Activated CD4-positive, alpha-beta memory T cell treated with anti-CD3 and anti-CD28 coated beads for 36 hours (primary cell): ENCODE data around the gene DDRGK1. TPM values are rescaled to one million over a fixed set of nuclear protein-coding genes. Genes with fewer than 3 reads are reported as not detected.

Experiments
- CTCF ChIA-PET: fragments of 350-600 bp; sonication (Branson Sonifier 250); formaldehyde crosslinking; loops from one replicate; lab custom pipeline; 2021; ENCODE audit warnings: antibody characterized with exemption, inconsistent platforms; lab: Charles Lee
- POLR2A ChIA-PET: fragments of 350-600 bp; sonication (Branson Sonifier 250); formaldehyde crosslinking; loops from one replicate; lab custom pipeline; 2021; ENCODE audit warnings: antibody characterized with exemption; lab: Charles Lee
- DNase-seq: peaks from one replicate; pipeline ENCODE4 v3.0.0-alpha.2; 2020
- H3K27ac Mint-ChIP-seq: one replicate; pipeline ENCODE4 v1.8.0; 2021; ENCODE audit warnings: mixed read lengths
- H3K27me3 Mint-ChIP-seq: one replicate; pipeline ENCODE4 v1.8.0; 2021; ENCODE audit warnings: mixed read lengths
- H3K36me3 Mint-ChIP-seq: one replicate; pipeline ENCODE4 v1.8.0; 2021; ENCODE audit warnings: mixed read lengths
- H3K4me1 Mint-ChIP-seq: one replicate; pipeline ENCODE4 v1.8.0; 2021; ENCODE audit warnings: low read depth, mixed read lengths
- H3K4me3 Mint-ChIP-seq: one replicate; pipeline ENCODE4 v1.8.0; 2021; ENCODE audit warnings: mild to moderate bottlenecking, mixed read lengths
- H3K9me3 Mint-ChIP-seq: one replicate; pipeline ENCODE4 v1.8.0; 2021; ENCODE audit warnings: mixed read lengths
- intact Hi-C: fragments of 100-400 bp; cut with micrococcal nuclease; formaldehyde crosslinking; loops from one replicate; pipeline ENCODE4 v1.15.1; 2023
- total RNA-seq, 2 experiments: library from RNA; stranded (reverse); gene quantifications; one replicate each; pipeline ENCODE4 v1.2.3, GENCODE V29; 2021

DDRGK1 gene
- total RNA-seq, 2 experiments from 2014 or later, result 72.1 to 76.8 TPM

DNA sequence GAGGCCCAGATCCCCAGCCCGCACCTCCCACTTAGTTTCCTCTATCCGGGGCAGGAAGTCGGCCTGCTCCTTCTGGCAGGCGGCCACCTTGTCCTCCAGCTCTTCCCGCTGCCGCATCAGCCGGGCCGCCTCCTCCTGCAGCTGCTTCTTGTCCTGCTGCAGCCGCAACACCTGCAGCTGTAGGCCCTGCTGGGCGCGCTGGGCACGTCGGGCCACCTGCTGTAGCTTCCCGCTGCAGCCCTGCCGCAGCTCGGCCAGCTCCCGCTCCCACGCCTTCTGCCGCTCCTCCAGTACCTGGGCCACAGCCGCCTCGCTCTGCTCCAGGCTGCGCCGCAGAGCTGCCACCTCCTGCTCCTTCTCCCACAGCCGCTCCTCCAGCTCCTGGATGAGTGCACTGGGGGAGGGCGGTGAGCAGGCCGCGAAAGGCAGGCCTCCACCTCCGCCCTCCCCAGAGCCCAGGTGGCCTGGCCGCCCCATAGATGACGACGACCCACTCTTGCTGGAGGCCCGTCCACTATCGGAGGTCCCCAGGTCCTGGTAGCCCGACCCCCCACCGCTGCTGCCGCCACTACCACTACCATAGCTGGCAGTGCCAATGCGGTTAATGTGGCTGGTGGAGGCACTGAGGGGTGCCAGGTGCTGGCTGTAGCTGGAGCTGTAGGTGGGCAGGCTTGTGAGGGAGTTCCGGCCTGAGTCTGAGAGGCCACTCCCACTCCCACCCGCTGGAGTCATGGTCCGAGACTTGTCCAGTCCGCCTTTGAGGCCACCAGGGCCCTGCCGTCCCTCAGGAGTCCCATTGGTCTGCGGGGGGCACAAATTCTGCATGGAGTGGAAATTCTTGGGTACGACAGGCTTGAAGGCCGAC lies 38.8 kb downstream of the DDRGK1 start:
- H3K27ac Mint-ChIP-seq, result no peak overlapping the region
- intact Hi-C loops, result no loop called here
- no peaks in the 10 kb centered on the region for H3K9me3 Mint-ChIP-seq
- H3K4me1 Mint-ChIP-seq, result peaks cover 5% of the 10 kb centered on the region
- H3K4me3 Mint-ChIP-seq, result no peak overlapping the region
- no peaks in the 10 kb centered on the region for H3K36me3 Mint-ChIP-seq
- H3K27me3 Mint-ChIP-seq, result peaks cover 15% of the 10 kb centered on the region
- no peak for DNase-seq
- ChIA-PET CTCF (no interaction called here), POLR2A (no interaction called here)

- Mint-ChIP-seq H3K36me3 (no peaks in the 10 kb centered on the region), H3K4me1 (peaks cover 6% of the 10 kb centered on the region), H3K9me3 (no peaks in the 10 kb centered on the region), H3K27ac (no peak overlapping the region), H3K4me3 (no peak overlapping the region), H3K27me3 (peaks cover 15% of the 10 kb centered on the region)
- intact Hi-C loops, result no loop called here
- POLR2A ChIA-PET, result no interaction called here
- DNase-seq, result no peak
- CTCF ChIA-PET, result no interaction called here
These were observed 39.6 kb downstream of the DDRGK1 start for GRCh38 chr20:3164763-3165410.

DNA sequence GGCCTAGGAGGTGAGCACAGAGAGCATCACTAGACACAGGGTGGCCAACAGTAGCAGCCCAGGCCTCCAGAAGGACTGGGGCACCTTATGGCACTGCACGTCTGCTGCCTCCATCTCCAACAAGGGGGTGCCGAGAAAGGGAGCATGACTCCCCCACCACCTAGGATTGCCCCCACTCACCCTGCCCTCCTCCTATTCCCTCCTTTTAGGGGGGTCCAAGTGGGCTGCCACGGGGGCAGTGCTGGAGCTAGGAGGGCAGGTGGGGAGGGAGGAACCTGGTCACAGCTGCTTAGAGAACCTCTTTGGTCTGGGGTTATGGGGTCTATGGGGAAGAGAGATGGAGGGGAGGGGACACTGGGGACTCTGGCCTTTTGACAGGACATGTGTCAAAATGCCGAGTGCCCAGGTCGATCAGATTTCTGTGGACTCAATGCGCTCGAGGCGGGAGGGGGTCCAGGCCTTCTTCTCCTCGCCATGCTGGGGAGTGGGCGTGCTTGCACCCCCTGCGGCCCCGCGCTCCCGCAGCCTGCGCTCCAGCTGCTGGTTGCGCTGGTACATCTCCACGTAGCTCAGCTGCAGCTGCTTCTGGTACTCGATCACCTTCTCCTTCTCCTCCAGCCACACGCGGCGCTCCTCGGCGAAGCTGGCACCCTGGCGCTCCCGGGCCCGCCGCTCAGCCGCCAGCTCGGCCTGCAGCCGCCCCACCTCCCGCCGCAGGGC lies 40.3 kb downstream of the DDRGK1 start:
- ChIA-PET POLR2A (no interaction called here), CTCF (no interaction called here)
- peaks cover 8% of the 10 kb centered on the region for H3K4me1 Mint-ChIP-seq

DNA sequence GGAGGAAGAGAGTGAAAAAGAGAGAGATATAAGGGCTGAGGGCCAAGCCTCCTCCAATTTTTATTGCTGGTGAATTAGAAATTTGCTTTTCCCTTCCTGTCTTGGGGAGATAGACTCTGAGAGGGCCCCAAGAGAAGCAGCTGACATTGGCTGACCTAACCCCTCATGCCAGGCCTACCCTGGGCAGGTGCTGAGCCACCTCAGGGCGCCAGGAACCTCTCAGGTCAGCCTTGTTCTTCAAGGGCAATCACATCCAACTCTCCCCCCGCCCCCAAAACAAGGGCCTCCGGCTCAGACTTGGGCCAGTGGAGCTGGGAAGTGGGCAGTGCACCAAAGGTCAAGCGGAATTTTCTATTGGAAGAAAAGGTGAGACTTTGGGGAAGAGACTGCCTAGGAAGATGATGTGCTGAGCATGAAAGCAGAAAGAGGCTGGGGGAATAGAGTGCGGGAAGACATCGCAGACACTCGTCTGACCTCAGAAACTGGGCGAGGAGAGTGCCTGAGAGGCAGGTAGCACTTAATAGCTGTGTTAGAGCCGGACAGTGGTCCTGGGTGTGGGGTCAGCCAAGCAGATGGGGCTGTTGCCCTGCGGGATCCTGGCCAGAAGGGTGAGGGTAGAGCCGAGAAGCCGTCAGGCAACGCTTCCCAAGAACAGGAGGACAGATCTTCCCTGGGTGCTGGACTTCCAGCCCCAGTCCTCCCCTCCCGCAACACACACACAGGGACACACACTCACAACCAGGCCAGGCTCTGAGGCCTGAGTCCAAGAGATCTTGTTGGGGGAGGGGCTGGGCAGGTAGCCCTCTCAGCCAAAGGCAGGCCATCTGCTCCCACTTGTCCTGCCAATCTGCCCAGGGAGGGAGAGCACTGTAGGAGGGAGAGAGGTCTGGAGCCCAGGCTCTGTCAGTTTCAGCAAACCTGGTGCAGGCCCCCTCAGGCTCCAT lies 41.1 kb downstream of the DDRGK1 start:
- Mint-ChIP-seq H3K4me1 (peaks cover 10% of the 10 kb centered on the region), H3K4me3 (no peak overlapping the region), H3K27me3 (peaks cover 5% of the 10 kb centered on the region), H3K27ac (no peak overlapping the region), H3K36me3 (peaks cover 3% of the 10 kb centered on the region), H3K9me3 (no peaks in the 10 kb centered on the region)
- CTCF ChIA-PET, result no interaction called here
- intact Hi-C loops, result no loop called here
- POLR2A ChIA-PET, result no interaction called here
- no peak for DNase-seq

More for the DNA sequence above, 40.3 kb downstream of the DDRGK1 start:
- no peaks in the 10 kb centered on the region for H3K9me3 Mint-ChIP-seq
- peaks cover 2% of the 10 kb centered on the region for H3K36me3 Mint-ChIP-seq
- no peak for DNase-seq
- intact Hi-C loops, result no loop called here
- H3K27me3 Mint-ChIP-seq, result peaks cover 13% of the 10 kb centered on the region
- no peak overlapping the region for H3K27ac Mint-ChIP-seq
- H3K4me3 Mint-ChIP-seq, result no peak overlapping the region

DNA sequence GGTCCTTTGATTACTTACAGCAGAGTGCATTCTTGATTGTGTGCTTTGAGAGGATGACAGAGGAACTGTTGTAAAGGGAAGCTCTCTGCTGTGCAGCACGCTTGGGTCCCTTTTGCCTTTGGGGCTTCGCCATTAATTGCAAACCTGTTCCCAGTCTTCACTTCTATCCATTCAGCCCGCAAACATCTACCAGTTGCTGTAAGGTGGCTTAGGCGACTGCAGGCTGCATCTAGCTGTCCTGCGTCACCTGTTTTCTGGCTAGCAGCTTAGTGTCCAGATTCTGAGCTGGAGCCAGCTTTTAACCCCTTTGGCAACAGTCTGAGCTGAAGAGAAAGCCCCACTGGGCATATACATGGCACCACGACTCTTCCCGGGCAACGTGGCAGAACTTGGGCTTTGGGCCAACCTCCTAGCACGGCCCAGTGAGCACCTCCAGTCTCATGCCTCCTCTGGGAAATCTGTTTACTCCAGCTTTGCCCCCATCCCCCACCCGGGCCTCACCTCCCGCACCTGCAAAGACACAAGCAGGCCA lies 42.3 kb downstream of the DDRGK1 start:
- ChIA-PET POLR2A (no interaction called here), CTCF (interaction anchor here (0.8 kb wide), 1 partner anchor 109 kb away, joined by 3 read pairs; no protein-coding TSS in a partner anchor)
- no peaks in the 10 kb centered on the region for H3K27me3 Mint-ChIP-seq
- H3K9me3 Mint-ChIP-seq, result no peaks in the 10 kb centered on the region
- H3K27ac Mint-ChIP-seq, result no peak overlapping the region
- peaks cover 3% of the 10 kb centered on the region for H3K36me3 Mint-ChIP-seq
- H3K4me1 Mint-ChIP-seq, result peaks cover 20% of the 10 kb centered on the region
- intact Hi-C loops, result no loop called here
- no peak for DNase-seq
- no peak overlapping the region for H3K4me3 Mint-ChIP-seq

DNA sequence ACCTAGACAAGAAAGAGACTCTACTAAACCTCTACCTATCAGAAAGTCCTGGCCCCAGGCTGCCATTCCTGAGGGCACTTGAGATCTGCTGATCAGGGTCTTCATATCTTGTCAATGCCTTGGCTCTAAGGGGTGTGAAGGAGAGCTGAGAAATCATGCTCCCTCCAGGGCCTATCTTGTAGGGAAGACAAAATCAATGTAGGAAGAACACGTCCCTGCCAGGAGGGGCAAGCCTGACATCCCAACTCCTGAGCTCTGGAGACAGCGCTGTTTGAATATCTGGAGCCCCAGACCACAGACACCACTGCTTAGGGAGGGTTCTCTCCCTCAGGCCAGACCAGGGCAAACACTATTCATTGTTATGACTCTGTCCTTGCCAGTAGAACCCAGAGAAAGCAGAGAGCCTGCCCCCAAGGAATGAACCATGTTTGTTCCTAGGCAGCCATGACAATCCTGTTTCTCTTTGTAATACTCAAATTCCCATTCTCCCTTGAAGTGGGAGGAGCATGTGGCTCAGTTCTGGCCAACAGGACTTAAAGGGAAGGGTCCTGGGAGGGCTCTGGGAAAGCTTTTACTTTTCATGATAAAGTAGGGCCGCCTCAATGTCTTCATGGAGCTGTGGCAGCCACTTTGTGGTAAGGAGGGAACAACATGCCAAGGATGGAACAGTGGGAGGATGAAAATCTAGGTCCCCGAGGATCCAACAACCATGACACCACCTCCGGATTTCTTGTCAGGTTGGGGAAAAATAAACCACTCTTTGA lies 43.0 kb downstream of the DDRGK1 start:
- Mint-ChIP-seq H3K4me1 (peaks cover 27% of the 10 kb centered on the region), H3K27ac (no peak overlapping the region), H3K9me3 (no peaks in the 10 kb centered on the region), H3K4me3 (no peak overlapping the region), H3K27me3 (no peaks in the 10 kb centered on the region), H3K36me3 (peaks cover 8% of the 10 kb centered on the region)
- POLR2A ChIA-PET, result interaction anchor here (0.6 kb wide), 1 partner anchor 11 kb away, joined by 3 read pairs; no protein-coding TSS in a partner anchor
- no peak for DNase-seq
- intact Hi-C loops, result no loop called here
- CTCF ChIA-PET, result interaction anchor here (0.8 kb wide), 1 partner anchor 108 kb away, joined by 3 read pairs; no protein-coding TSS in a partner anchor

- DNase-seq, result peak; percentile 60
- Mint-ChIP-seq H3K27ac (no peak overlapping the region), H3K9me3 (no peaks in the 10 kb centered on the region), H3K36me3 (peaks cover 13% of the 10 kb centered on the region), H3K27me3 (no peaks in the 10 kb centered on the region), H3K4me3 (peak overlapping the region; percentile 26), H3K4me1 (peaks cover 35% of the 10 kb centered on the region)
- ChIA-PET CTCF (no interaction called here), POLR2A (interaction anchor here (0.5 to 2.0 kb wide), 4 partner anchors 25 to 148 kb away, joined by 3 to 7 read pairs (median 4); no protein-coding TSS in a partner anchor)
- intact Hi-C loops, result no loop called here
These were observed 44.1 kb downstream of the DDRGK1 start for GRCh38 chr20:3160418-3160817.

GRCh38 chr20:3158968-3159431 lies 45.5 kb downstream of the DDRGK1 start:
- H3K4me1 Mint-ChIP-seq, result peaks cover 41% of the 10 kb centered on the region
- peaks cover 15% of the 10 kb centered on the region for H3K36me3 Mint-ChIP-seq
- DNase-seq, result peak; percentile 31
- ChIA-PET POLR2A (interaction anchor here (0.6 to 2.0 kb wide), 6 partner anchors 10 to 646 kb away, joined by 3 to 7 read pairs (median 4); partner anchors contain the start of gene LZTS3), CTCF (interaction anchor here (0.9 to 1.2 kb wide), 2 partner anchors 11 to 226 kb away, joined by 3 to 4 read pairs; no protein-coding TSS in a partner anchor)
- no peaks in the 10 kb centered on the region for H3K27me3 Mint-ChIP-seq
- H3K27ac Mint-ChIP-seq, result peak overlapping the region; percentile 95
- H3K9me3 Mint-ChIP-seq, result no peaks in the 10 kb centered on the region
- intact Hi-C loops, result loop anchor here (1.0 to 10.0 kb wide), 6 partner anchors 14 to 263 kb away; partner anchors contain the start of genes LZTS3 and MRPS26
- H3K4me3 Mint-ChIP-seq, result peak overlapping the region; percentile 89

- no peaks in the 10 kb centered on the region for H3K9me3 Mint-ChIP-seq
- peak overlapping the region; percentile 89 for H3K4me3 Mint-ChIP-seq
- no peak for DNase-seq
- no peaks in the 10 kb centered on the region for H3K27me3 Mint-ChIP-seq
- ChIA-PET CTCF (interaction anchor here (0.7 to 1.1 kb wide), 5 partner anchors 40 to 105 kb away, joined by 3 to 7 read pairs (median 3); no protein-coding TSS in a partner anchor), POLR2A (interaction anchor here (1.0 to 2.6 kb wide), 6 partner anchors 10 to 146 kb away, joined by 3 to 9 read pairs (median 4); partner anchors contain the start of gene ITPA)
- H3K4me1 Mint-ChIP-seq, result peaks cover 49% of the 10 kb centered on the region
- intact Hi-C loops, result loop anchor here (2.0 to 10.0 kb wide), 5 partner anchors 35 to 264 kb away; partner anchors contain the start of gene MRPS26
- H3K36me3 Mint-ChIP-seq, result peaks cover 17% of the 10 kb centered on the region
- H3K27ac Mint-ChIP-seq, result peak overlapping the region; percentile 95
These were observed 46.7 kb downstream of the DDRGK1 start for GRCh38 chr20:3157817-3158216.
